HCT116 (cell line): ENCODE measurements around the gene NRP1. TPM values are rescaled to one million over a fixed set of nuclear protein-coding genes. Genes with fewer than 3 reads are reported as not detected.

ENCODE experiments used
- ATAC-seq: fragments of 200-7000 bp; cut with Tn5 transposase; 2 replicates; pipeline ENCODE4 v1.9.1; 2020; ENCODE audit warnings: mild to moderate bottlenecking, moderate library complexity
- BruUV-seq: library from RNA; stranded (reverse); fragments of 400-500 nt; replicated peaks from 2 replicates; lab custom pipeline; 2021; lab: Mats Ljungman, UMichigan
- CTCF ChIA-PET: fragments of 300-600 bp; sonication (Branson Sonifier 250); formaldehyde crosslinking; loops from one replicate; lab custom pipeline; 2021; ENCODE audit warnings: antibody characterized with exemption; lab: Charles Lee
- POLR2A ChIA-PET: fragments of 300-600, 350-600 bp; sonication (Branson Sonifier 250); formaldehyde crosslinking; loops from one replicate; lab custom pipeline; 2021; ENCODE audit warnings: antibody characterized with exemption; lab: Charles Lee
- RAD21 ChIA-PET, 2 experiments: fragments of 300-600 bp; sonication (Branson Sonifier 250); formaldehyde crosslinking; loops; one replicate each; lab custom pipeline; 2023; ENCODE audit warnings: low total read pairs in 2 of 2; ENCODE audit not compliant: uncharacterized antibody in 2 of 2, unreplicated experiment in 2 of 2, low non-redundant PET in 1 of 2; lab: Charles Lee
- DNase-seq: peaks from one replicate; pipeline ENCODE4 v3.0.0-alpha.2; 2010; ENCODE audit warnings: low read depth, low spot score
- H2AFZ ChIP-seq: fragments of 200-600 bp; shearing (Covaris generic), sonication (generic); 2 replicates; pipeline ENCODE4 v1.6.1; 2017; ENCODE audit warnings: low read depth, mixed run types, mixed read lengths, antibody characterized with exemption, low read length; ENCODE audit not compliant: poor library complexity, severe bottlenecking
- H3K27ac ChIP-seq: 2 replicates; pipeline ENCODE4 v1.5.1; 2012; ENCODE audit warnings: low read depth, low read length
- H3K27me3 ChIP-seq: fragments of 200-600 bp; sonication (generic); 2 replicates; pipeline ENCODE4 v1.6.1; 2016; ENCODE audit warnings: mixed run types, low read length, mixed read lengths; ENCODE audit not compliant: insufficient read depth
- H3K36me3 ChIP-seq, 2 experiments: fragments of 200-500 bp in 1 of 2; fragments of 200-600 bp in 1 of 2; sonication (Bioruptor generic) in 1 of 2; sonication (generic) in 1 of 2; 2 replicates each; pipeline versions ENCODE4 v1.5.1 to v1.6.1; 2014 to 2016; ENCODE audit warnings: low read length in 2 of 2, inconsistent platforms in 1 of 2, mixed read lengths in 1 of 2, mixed run types in 1 of 2; ENCODE audit not compliant: insufficient read depth in 2 of 2, control insufficient read depth in 1 of 2
- H3K4me1 ChIP-seq, 2 experiments: fragments of 200-600 bp in 1 of 2; sonication (generic) in 1 of 2; 2 replicates each; pipeline versions ENCODE4 v1.5.1 to v1.6.1; 2012 to 2017; ENCODE audit warnings: low read length in 2 of 2, inconsistent platforms in 1 of 2, mild to moderate bottlenecking in 1 of 2, mixed read lengths in 1 of 2, mixed run types in 1 of 2, moderate library complexity in 1 of 2; ENCODE audit not compliant: insufficient read depth in 2 of 2, control insufficient read depth in 1 of 2
- H3K4me2 ChIP-seq: fragments of 200-600 bp; sonication (generic); 2 replicates; pipeline ENCODE4 v1.6.1; 2017; ENCODE audit warnings: mixed run types, low read length, mixed read lengths
- H3K4me3 ChIP-seq, 2 experiments: fragments of 200-600 bp in 1 of 2; sonication (generic) in 1 of 2; replicated peaks in 1 of 2; 2 replicates each; pipeline ENCODE4 v1.5.1; 2011 to 2016; ENCODE audit warnings: low read length in 2 of 2, control low read depth in 1 of 2, low read depth in 1 of 2, mild to moderate bottlenecking in 1 of 2, mixed read lengths in 1 of 2, mixed run types in 1 of 2
- H3K79me2 ChIP-seq: fragments of 200-600 bp; sonication (generic); 2 replicates; pipeline ENCODE4 v1.6.1; 2017; ENCODE audit warnings: mild to moderate bottlenecking, mixed run types, low read length, moderate library complexity, mixed read lengths; ENCODE audit not compliant: insufficient read depth
- H3K9ac ChIP-seq: fragments of 200-600 bp; sonication (generic); 2 replicates; pipeline ENCODE4 v1.6.1; 2016; ENCODE audit warnings: low read length, mixed read lengths
- H3K9me2 ChIP-seq: fragments of 200-600 bp; sonication (generic), shearing (Covaris generic); 2 replicates; pipeline ENCODE4 v1.6.1; 2017; ENCODE audit warnings: mixed run types, mild to moderate bottlenecking, moderate library complexity; ENCODE audit not compliant: insufficient read depth
- H3K9me3 ChIP-seq, 2 experiments: fragments of 200-500 bp in 1 of 2; fragments of 200-600 bp in 1 of 2; sonication (Bioruptor generic) in 1 of 2; sonication (generic) in 1 of 2; 2 replicates each; pipeline ENCODE4 v1.6.1; 2014 to 2017; ENCODE audit warnings: low read length in 2 of 2, mixed read lengths in 2 of 2, inconsistent platforms in 1 of 2, low read depth in 1 of 2, mild to moderate bottlenecking in 1 of 2, mixed run types in 1 of 2, moderate library complexity in 1 of 2; ENCODE audit not compliant: control insufficient read depth in 1 of 2, insufficient read depth in 1 of 2
- H4K20me1 ChIP-seq: fragments of 200-600 bp; sonication (generic), shearing (Covaris generic); 2 replicates; pipeline ENCODE4 v1.6.1; 2017; ENCODE audit warnings: mixed run types, mild to moderate bottlenecking, moderate library complexity; ENCODE audit not compliant: insufficient read depth
- ATF3 ChIP-seq: IDR thresholded peaks from 2 replicates; pipeline ENCODE4 v1.6.1; 2012
- CTCF ChIP-seq, 3 experiments: fragments of 200-600 bp in 1 of 3; sonication (generic) in 1 of 3; IDR thresholded peaks in 2 of 3; conservative IDR thresholded peaks in 1 of 3; 2 replicates each; pipeline ENCODE4 v1.5.1; 2012 to 2017; ENCODE audit warnings: low read depth in 2 of 3, low read length in 2 of 3, antibody characterized with exemption in 1 of 3, borderline replicate concordance in 1 of 3, control low read depth in 1 of 3, mild to moderate bottlenecking in 1 of 3, mixed read lengths in 1 of 3, mixed run types in 1 of 3, moderate library complexity in 1 of 3; ENCODE audit not compliant: insufficient read depth in 1 of 3
- EZH2 ChIP-seq: fragments of 200-600 bp; sonication (generic); IDR thresholded peaks from 2 replicates; pipeline ENCODE4 v1.6.1; 2017; ENCODE audit warnings: antibody characterized with exemption, mixed run types
- EZH2phosphoT487 ChIP-seq: fragments of 200-600 bp; IDR thresholded peaks from 2 replicates; pipeline ENCODE4 v1.6.1; 2018; ENCODE audit warnings: antibody characterized with exemption, borderline replicate concordance
- FOSL1 ChIP-seq: IDR thresholded peaks from 2 replicates; pipeline ENCODE4 v1.6.1; 2012; ENCODE audit warnings: low read depth
- POLR2A ChIP-seq: IDR thresholded peaks from 2 replicates; pipeline ENCODE4 v1.7.0; 2011; ENCODE audit warnings: borderline replicate concordance; ENCODE audit not compliant: insufficient read depth, insufficient read length; ENCODE audit errors: extremely low read depth
- POLR2AphosphoS5 ChIP-seq: IDR thresholded peaks from 2 replicates; pipeline ENCODE4 v1.6.1; 2011; ENCODE audit warnings: mild to moderate bottlenecking, low read depth, low read length, moderate library complexity
- REST ChIP-seq: IDR thresholded peaks from 2 replicates; pipeline ENCODE4 v1.6.1; 2012; ENCODE audit warnings: low read depth
- SIN3A ChIP-seq: IDR thresholded peaks from 2 replicates; pipeline ENCODE4 v1.6.1; 2012; ENCODE audit warnings: low read depth
- TCF7L2 ChIP-seq: IDR thresholded peaks from 2 replicates; pipeline ENCODE4 v1.7.0; 2011; ENCODE audit warnings: borderline replicate concordance, inconsistent platforms; ENCODE audit not compliant: insufficient read depth, insufficient read length; ENCODE audit errors: extremely low read depth
- ZFX ChIP-seq: fragments of 450-650 bp; IDR thresholded peaks from 2 replicates; pipeline ENCODE4 v1.6.1; 2017
- intact Hi-C: fragments of 100-400 bp; cut with micrococcal nuclease; formaldehyde crosslinking; loops from 2 replicates; pipeline ENCODE4 v1.10.0; 2022
- total RNA-seq: library from RNA; stranded (reverse); gene quantifications from one replicate; pipeline ENCODE4 v1.2.1, GENCODE V29; 2021; ENCODE audit not compliant: unreplicated experiment
- TF ChIP-seq, protein P1 (sequence below): IDR thresholded peaks from 2 replicates; pipeline ENCODE4 v1.6.1; 2011; ENCODE audit warnings: mild to moderate bottlenecking, low read length, moderate library complexity; ENCODE audit not compliant: insufficient replicate concordance; ENCODE audit errors: extremely low read depth

NRP1 gene
- total RNA-seq, 1 experiment from 2014 or later: 3.8 TPM

DNA sequence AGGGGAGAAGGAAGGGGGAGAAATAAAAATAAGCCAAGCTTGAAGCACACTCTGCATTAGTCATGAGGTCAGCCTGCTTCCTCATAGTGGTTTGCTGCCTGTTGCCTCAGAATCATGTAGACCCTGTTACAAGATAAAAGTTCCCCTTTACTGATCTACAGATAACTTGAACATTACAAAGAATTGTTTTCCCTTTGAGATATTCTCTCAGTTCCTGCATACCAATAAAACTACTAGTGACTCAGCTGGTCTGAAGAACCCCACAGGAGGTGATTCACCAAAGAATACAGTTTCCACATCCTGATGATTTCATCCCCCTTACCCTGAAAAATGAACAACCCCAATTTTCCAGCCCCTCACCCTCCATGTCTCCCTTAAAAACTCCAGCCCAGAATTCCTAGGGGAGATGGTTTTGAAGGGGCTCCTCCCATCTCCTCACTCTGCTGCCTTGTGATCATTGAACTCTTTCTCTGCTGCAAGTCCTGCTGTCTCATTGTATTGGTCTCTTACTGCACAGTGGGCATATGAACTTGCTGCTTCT lies 31.5 kb upstream of the NRP1 start (continued):
- TF ChIP-seq ATF3 (peak; percentile 61), POLR2AphosphoS5 (no peak), EZH2 (no peak), TCF7L2 (peak; percentile 89), REST (no peak), POLR2A (no peak)

DNA sequence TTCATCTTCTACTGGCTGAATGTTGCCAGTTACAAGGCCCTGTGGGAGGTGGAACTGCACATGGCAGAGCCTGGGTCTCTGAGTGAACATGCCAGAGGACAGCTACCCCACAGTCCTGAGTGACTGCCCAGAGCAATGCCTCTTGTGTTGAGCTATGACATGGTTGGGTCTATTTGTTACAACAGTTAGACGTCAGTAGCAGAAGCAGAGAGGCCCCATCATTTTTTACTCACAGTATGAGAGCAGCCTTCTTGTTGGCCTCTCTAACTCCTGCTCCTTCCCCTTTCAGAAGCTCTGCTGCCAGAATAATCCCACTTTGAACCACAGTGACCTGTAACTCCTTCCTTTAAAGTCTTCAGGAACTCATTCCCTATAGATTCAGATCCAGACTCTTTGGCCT lies 30.8 kb upstream of the NRP1 start:
- intact Hi-C loops: no loop called here
- DNase-seq: no peak
- TF ChIP-seq, protein P1, sequence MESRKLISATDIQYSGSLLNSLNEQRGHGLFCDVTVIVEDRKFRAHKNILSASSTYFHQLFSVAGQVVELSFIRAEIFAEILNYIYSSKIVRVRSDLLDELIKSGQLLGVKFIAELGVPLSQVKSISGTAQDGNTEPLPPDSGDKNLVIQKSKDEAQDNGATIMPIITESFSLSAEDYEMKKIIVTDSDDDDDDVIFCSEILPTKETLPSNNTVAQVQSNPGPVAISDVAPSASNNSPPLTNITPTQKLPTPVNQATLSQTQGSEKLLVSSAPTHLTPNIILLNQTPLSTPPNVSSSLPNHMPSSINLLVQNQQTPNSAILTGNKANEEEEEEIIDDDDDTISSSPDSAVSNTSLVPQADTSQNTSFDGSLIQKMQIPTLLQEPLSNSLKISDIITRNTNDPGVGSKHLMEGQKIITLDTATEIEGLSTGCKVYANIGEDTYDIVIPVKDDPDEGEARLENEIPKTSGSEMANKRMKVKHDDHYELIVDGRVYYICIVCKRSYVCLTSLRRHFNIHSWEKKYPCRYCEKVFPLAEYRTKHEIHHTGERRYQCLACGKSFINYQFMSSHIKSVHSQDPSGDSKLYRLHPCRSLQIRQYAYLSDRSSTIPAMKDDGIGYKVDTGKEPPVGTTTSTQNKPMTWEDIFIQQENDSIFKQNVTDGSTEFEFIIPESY: no peak
- TF ChIP-seq EZH2phosphoT487 (no peak), FOSL1 (no peak), REST (no peak), CTCF (IDR thresholded peaks at IDR 0.05 in 2 of 3, conservative IDR thresholded peaks at IDR 0.05 in 1 of 3; ENCODE audit: borderline replicate concordance in 1 of 3, insufficient read depth in 1 of 3, low read depth in 2 of 3, low read length in 2 of 3) (no peak), ZFX (no peak), SIN3A (no peak)

More for the DNA sequence above, 30.8 kb upstream of the NRP1 start:
- H3K27me3 ChIP-seq: no peaks in the 10 kb centered on the region
- peaks cover 0 to 13% of the 10 kb centered on the region in 2 experiments; a peak in 1 of 4 replicates for H3K9me3 ChIP-seq
- H3K36me3 ChIP-seq: no peaks in the 10 kb centered on the region
- H3K4me2 ChIP-seq: peak overlapping the region; percentile 23
- POLR2A ChIA-PET: no interaction called here
- peak; percentile 27; the same call in 1 of the 2 replicates for ATAC-seq
- H2AFZ ChIP-seq: no peak overlapping the region
- peak overlapping the region; percentile 11; the same call in 1 of the 2 replicates for H3K27ac ChIP-seq
- H4K20me1 ChIP-seq: no peaks in the 10 kb centered on the region
- no peaks in the 10 kb centered on the region for H3K9me2 ChIP-seq
- peaks cover 0 to 19% of the 10 kb centered on the region in 2 experiments; a peak in 3 of 4 replicates for H3K4me1 ChIP-seq
- no peak overlapping the region for H3K9ac ChIP-seq
- H3K79me2 ChIP-seq: no peaks in the 10 kb centered on the region
- H3K4me3 ChIP-seq: no peak overlapping the region
- no TSS peak for BruUV-seq
- RAD21 ChIA-PET: no interaction called here
- CTCF ChIA-PET: no interaction called here
